HepG2 (cell line): ENCODE data around the gene KCNJ4. TPM values are rescaled to one million over a fixed set of nuclear protein-coding genes. Genes with fewer than 3 reads are reported as not detected.
"Not testable (repeated sequence)": the region's sequence is repeated elsewhere in the genome, so short reads cannot be mapped to it uniquely, and the experiment has no call there.

ENCODE experiments used
- ATAC-seq: fragments of 200-7000 bp; cut with Tn5 transposase; 3 replicates; pipeline ENCODE4 v1.9.1; 2020; ENCODE audit warnings: mild to moderate bottlenecking, moderate library complexity
- BruUV-seq: library from RNA; stranded (reverse); fragments of 400-500 nt; replicated peaks from 2 replicates; lab custom pipeline; 2021; lab: Mats Ljungman, UMichigan
- CTCF ChIA-PET: fragments of 300-600 bp; formaldehyde crosslinking; extraction: SDS; loops from one replicate; lab custom pipeline; 2021; ENCODE audit warnings: low total read pairs, inconsistent platforms, low intra/inter-chr PET ratio; lab: Yijun Ruan, JAX
- POLR2A ChIA-PET: fragments of 350-600 bp; sonication (Branson Sonifier 250); formaldehyde crosslinking; loops from one replicate; lab custom pipeline; 2020; ENCODE audit warnings: antibody characterized with exemption, inconsistent platforms; lab: Yijun Ruan, JAX
- DNase-seq: peaks from one replicate; pipeline ENCODE4 v3.0.0-alpha.2; 2015; ENCODE audit warnings: low spot score
- FAIRE-seq: peaks from 3 replicates; lab custom pipeline; 2011; peaks lifted over from hg19 to GRCh38; lab: Jason Lieb, UNC
- H2AFZ ChIP-seq: one replicate; pipeline ENCODE4 v1.6.1; 2011; ENCODE audit warnings: low read length, inconsistent platforms
- H3K27ac ChIP-seq: fragments of 300-600 bp; 3 replicates; pipeline ENCODE4 v1.8.0; 2011; ENCODE audit warnings: mixed run types, mild to moderate bottlenecking, mixed read lengths, low read length, inconsistent platforms; ENCODE audit not compliant: insufficient read depth; ENCODE audit errors: extremely low read length
- H3K27me3 ChIP-seq, 2 experiments: fragments of 200-600 bp in 1 of 2; 2 replicates in 1 of 2; 3 replicates in 1 of 2; pipeline versions ENCODE4 v1.6.0 to v1.8.0; 2011; ENCODE audit warnings: low read length in 2 of 2, mild to moderate bottlenecking in 2 of 2, moderate library complexity in 2 of 2, inconsistent platforms in 1 of 2; ENCODE audit not compliant: insufficient read depth in 2 of 2, control insufficient read depth in 1 of 2
- H3K36me3 ChIP-seq, 2 experiments: fragments of 200-600 bp in 1 of 2; replicated peaks in 1 of 2; 2 replicates in 1 of 2; 3 replicates in 1 of 2; pipeline versions ENCODE4 v1.5.1 to v1.8.0; 2011; ENCODE audit warnings: low read length in 2 of 2, inconsistent platforms in 1 of 2; ENCODE audit not compliant: insufficient read depth in 2 of 2, control insufficient read depth in 1 of 2
- H3K4me1 ChIP-seq: 2 replicates; pipeline ENCODE4 v1.5.1; 2012; ENCODE audit warnings: low read length, inconsistent platforms; ENCODE audit not compliant: insufficient read depth
- H3K4me2 ChIP-seq: 2 replicates; pipeline ENCODE4 v1.6.0; 2011; ENCODE audit warnings: low read depth, low read length, inconsistent platforms
- H3K4me3 ChIP-seq, 3 experiments: fragments of 200-600 bp in 1 of 3; sonication (generic), shearing (Covaris generic) in 1 of 3; replicated peaks in 1 of 3; 2 replicates each; pipeline ENCODE4 v1.5.1; 2011 to 2016; ENCODE audit warnings: low read length in 3 of 3, inconsistent platforms in 2 of 3, low read depth in 2 of 3, mild to moderate bottlenecking in 2 of 3, control low read depth in 1 of 3, mixed read lengths in 1 of 3; ENCODE audit not compliant: insufficient read depth in 1 of 3
- H3K79me2 ChIP-seq: one replicate; pipeline ENCODE4 v1.6.1; 2011; ENCODE audit warnings: low read length, inconsistent platforms; ENCODE audit not compliant: insufficient read depth
- H3K9ac ChIP-seq: 2 replicates; pipeline ENCODE4 v1.6.0; 2011; ENCODE audit warnings: mild to moderate bottlenecking, low read depth, low read length, inconsistent platforms; ENCODE audit not compliant: insufficient read depth
- H3K9me3 ChIP-seq: 2 replicates; pipeline ENCODE4 v1.5.1; 2012; ENCODE audit warnings: mild to moderate bottlenecking, low read length
- H4K20me1 ChIP-seq: 2 replicates; pipeline ENCODE4 v1.6.0; 2011; ENCODE audit warnings: inconsistent platforms, mild to moderate bottlenecking, low read length, moderate library complexity; ENCODE audit not compliant: insufficient read depth
- POLR2AphosphoS2 ChIP-seq: IDR thresholded peaks from 2 replicates; pipeline ENCODE4 v1.6.1; 2011; ENCODE audit warnings: low read depth, low read length, improper control_type of control experiment
- ZFP41 ChIP-seq: sonication (generic); formaldehyde crosslinking; IDR thresholded peaks from 2 replicates; pipeline ENCODE4 v1.4.0; 2020; ENCODE audit warnings: mild to moderate bottlenecking, missing genetic modification reagents, borderline replicate concordance
- WGBS: methylation state at CpG from one replicate; pipeline ENCODE4 v1.1.6; 2017; ENCODE audit warnings: low lambda C conversion rate; 5-methylcytosine and 5-hydroxymethylcytosine counted together
- in situ Hi-C: cut with HindIII; loops from 2 replicates; pipeline ENCODE4 v1.10.0; 2017; ENCODE audit warnings: low pct_unique_long_range_greater_than_20kb; ENCODE audit not compliant: extremely low pct_ligation_motif_present
- intact Hi-C: fragments of 100-400 bp; cut with micrococcal nuclease; formaldehyde crosslinking; loops from one replicate; pipeline ENCODE4 v1.10.0; 2022; ENCODE audit not compliant: unreplicated experiment
- polyA plus RNA-seq, 8 experiments: library from polyadenylated mRNA; depleted of rRNA in 3 of 8; stranded (reverse) in 7 of 8; unstranded in 1 of 8; fragments of >200 nt; fragmentation: Illumina TruSeq in 4 of 8; extraction: Trizol in 4 of 8; gene quantifications; 2 replicates each; pipeline versions ENCODE4 v1.2.1 to v1.2.3, GENCODE V29; 2011 to 2016; ENCODE audit warnings: low read depth in 4 of 8, missing spikeins in 1 of 8, mixed read lengths in 1 of 8; ENCODE audit not compliant: insufficient read depth in 1 of 8
- total RNA-seq, 5 experiments: library from RNA; depleted of rRNA; stranded (reverse); fragments of >200 nt; fragmentation: Illumina TruSeq; extraction: Trizol; gene quantifications; 2 replicates each; pipeline ENCODE4 v1.2.3, GENCODE V29; 2016; ENCODE audit warnings: low read depth in 1 of 5

Gene KCNJ4
- total and polyA plus RNA-seq, 2 of the 13 experiments (the other 11 are each of a cell fraction or from before 2014, with no cell fraction given), result not detected

DNA sequence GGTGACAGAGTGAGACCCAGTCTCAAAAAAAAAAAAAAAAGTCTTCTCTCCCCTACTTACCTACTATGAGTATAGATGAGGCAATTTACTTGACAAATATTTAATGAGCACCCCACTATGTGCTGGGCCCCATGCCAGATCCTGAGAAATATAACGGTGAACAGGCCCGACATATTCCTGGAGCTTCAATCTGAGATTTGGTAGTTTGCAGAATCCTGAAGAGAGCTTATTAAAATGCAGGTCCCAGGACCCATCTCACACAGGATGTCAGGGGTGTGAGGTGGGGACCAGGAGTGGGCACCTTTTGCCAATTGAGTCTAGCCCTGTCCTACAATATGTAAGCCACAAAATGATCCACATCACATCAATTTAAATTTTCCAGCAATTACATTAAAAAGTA lies 44.0 kb downstream of the KCNJ4 start:
- ChIA-PET CTCF (no interaction called here), POLR2A (no interaction called here)
- Histone ChIP-seq H3K27ac (no peak overlapping the region), H3K27me3 (peaks cover 0 to 1% of the 10 kb centered on the region in 2 experiments; a peak in 2 of 5 replicates), H3K4me1 (peaks cover 13% of the 10 kb centered on the region), H4K20me1 (no peaks in the 10 kb centered on the region), H3K4me2 (no peak overlapping the region), H2AFZ (no peak overlapping the region), H3K9me3 (no peaks in the 10 kb centered on the region), H3K4me3 (no peak overlapping the region), H3K36me3 (no peaks in the 10 kb centered on the region), H3K9ac (no peak overlapping the region), H3K79me2 (no peaks in the 10 kb centered on the region)
- BruUV-seq, result no TSS peak
- no peak for TF ChIP-seq POLR2AphosphoS2
- no peak for TF ChIP-seq ZFP41 (CRISPR knock-in tag)
- no peak for ATAC-seq
- no peak for DNase-seq
- WGBS, result 77% methylated on average over 2 of the region's 2 CpGs
- intact Hi-C loops, result no loop called here
- FAIRE-seq, result no peak
- in situ Hi-C loops, result loop anchor here (5.0 kb wide), 1 partner anchor 161 kb away; the partner anchor contains the start of gene DMC1

GRCh38 chr22:38409916-38410315 lies 45.1 kb downstream of the KCNJ4 start:
- ATAC-seq, FAIRE-seq, CTCF ChIA-PET, H4K20me1 ChIP-seq, H3K27ac ChIP-seq, intact Hi-C loops, H3K79me2 ChIP-seq, DNase-seq, H2AFZ ChIP-seq, H3K9ac ChIP-seq, POLR2A ChIA-PET, H3K9me3 ChIP-seq, H3K4me2 ChIP-seq, BruUV-seq, H3K36me3 ChIP-seq, H3K4me3 ChIP-seq, H3K27me3 ChIP-seq: not testable (repeated sequence)
- H3K4me1 ChIP-seq, result peaks cover 13% of the 10 kb centered on the region
- 84% methylated on average over 17 of the region's 35 CpGs for WGBS
- in situ Hi-C loops, result loop anchor here (5.0 kb wide), 1 partner anchor 162 kb away; the partner anchor contains the start of gene DMC1
